HG03108 (cell line): ENCODE data around the gene GMEB1.
"Not testable (repeated sequence)": the region's sequence is repeated elsewhere in the genome, so short reads cannot be mapped to it uniquely, and the experiment has no call there.

Experiments used
- ATAC-seq: cut with Tn5 transposase; IDR thresholded peaks from one replicate; pipeline ENCODE4 v1.9.1; 2021; ENCODE audit warnings: moderate library complexity; ENCODE audit not compliant: unreplicated experiment

GMEB1 gene

GRCh38 chr1:28671254-28671780 lies 2.7 kb downstream of the GMEB1 start:
- no peak for ATAC-seq

DNA sequence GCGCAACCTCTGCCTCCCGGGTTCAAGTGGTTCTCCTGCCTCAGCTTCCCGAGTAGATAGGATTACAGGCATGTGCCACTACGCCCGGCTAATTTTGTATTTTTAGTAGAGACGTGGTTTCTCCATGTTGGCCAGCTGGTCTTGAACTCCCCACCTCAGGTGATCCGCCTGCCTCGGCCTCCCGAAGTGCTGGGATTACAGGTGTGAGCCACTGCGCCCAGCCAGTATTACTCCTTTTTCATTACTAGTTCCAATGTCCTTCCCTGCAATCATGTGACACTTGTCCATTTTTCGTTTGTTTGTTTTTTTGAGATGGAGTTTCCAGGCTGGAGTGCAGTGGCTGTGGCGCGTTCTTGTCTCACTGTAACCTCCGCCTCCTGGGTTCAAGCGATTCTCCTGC lies 4.4 kb downstream of the GMEB1 start:
- ATAC-seq = not testable (repeated sequence)

DNA sequence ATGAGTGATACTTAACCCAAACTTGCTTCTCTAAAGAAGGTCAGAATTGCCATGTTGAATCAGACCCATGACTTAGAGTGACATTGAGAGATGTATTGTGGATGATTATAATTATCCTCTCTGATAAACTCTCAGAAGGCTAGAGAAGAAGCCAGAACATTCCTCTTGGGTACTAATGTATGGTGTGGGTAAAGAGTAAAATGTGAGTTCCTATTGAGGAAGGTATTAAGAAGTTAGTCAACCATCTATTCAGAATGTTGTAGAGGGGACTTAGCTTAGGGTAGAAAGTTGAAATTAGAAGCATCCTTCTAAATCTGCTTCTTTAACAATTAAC lies 7.3 kb downstream of the GMEB1 start:
- no peak for ATAC-seq

DNA sequence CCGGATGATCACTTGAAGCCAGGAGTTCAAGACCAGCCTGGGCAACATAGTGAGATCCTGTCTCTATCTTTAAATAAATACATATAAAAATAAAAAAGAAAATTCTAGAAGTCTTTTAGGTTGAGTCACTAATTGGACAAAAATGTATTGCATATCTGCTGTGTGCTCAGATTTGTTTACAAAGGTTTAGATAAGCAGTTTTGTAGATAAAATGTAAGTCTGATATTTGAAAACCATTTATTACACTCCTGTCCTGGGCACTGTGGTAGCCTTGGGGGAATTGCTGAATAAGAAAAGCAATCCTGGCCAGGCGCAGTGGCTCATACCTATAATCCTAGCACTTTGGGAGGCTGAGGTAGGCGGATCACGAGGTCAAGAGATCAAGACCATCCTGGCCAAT lies 11.6 kb downstream of the GMEB1 start:
- ATAC-seq = no peak

DNA sequence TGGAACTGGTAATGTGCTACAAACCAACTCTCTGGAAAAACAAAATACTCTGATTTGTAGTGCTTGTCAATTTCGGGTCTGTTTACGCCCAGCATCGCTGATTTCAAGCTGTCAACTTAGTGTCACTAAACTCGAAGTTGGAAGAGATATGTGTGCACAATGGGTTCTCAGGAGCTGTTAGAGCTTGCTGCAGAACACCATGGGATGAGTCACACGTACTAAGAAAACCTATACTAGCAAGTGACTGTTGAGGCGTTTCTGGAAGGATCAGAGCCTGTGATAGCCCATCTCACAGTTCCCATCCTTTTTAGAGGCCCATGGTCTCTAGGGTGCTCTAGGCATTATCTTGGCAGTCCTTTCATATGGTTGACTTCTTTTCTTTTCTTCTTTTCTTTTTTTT lies 14.3 kb downstream of the GMEB1 start:
- ATAC-seq = no peak

DNA sequence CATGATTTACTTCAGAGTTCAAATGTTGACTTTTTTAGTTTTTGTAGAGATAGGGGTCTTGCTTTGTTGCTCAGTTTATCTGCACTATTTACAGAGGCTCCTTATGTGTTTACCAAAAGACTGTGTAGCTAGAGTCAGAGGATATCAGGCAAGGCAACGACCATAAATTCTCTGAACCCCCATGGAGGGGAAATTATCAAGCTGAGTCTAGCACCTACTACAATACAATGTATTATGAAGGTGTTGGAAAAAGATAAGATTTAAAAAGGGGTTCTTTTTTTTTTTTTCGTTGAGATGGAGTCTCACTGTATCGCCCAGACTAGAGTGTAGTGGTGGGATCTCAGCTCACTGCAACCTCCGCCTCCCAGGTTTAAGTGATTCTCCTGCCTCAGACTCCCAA lies 16.4 kb downstream of the GMEB1 start:
- no peak for ATAC-seq

DNA sequence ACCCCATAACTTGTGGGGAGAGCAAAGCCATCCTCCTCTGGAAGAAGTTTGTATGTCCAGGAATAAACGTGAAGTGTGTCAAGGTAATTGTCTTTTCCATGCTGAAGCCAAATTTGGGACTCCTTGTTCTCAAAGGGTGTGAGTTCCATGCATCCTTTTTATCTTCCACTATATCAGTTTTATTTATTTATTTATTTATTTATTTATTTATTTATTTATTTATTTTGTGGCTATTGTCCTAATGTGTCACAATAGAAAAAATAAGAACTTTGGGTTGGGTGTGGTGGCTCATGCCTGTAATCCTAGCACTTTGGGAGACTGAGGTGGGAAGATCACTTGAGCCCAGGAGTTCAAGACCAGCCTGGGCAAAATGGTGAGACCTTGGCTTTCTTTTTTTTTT lies 23.0 kb downstream of the GMEB1 start:
- ATAC-seq = not testable (repeated sequence)

- ATAC-seq = no peak
These were observed 35.0 kb downstream of the GMEB1 start for GRCh38 chr1:28703629-28704028.

GRCh38 chr1:28716336-28716735 lies 47.8 kb downstream of the GMEB1 start:
- no peak for ATAC-seq

GRCh38 chr1:28718166-28718565 lies 49.6 kb downstream of the GMEB1 start:
- no peak for ATAC-seq

DNA sequence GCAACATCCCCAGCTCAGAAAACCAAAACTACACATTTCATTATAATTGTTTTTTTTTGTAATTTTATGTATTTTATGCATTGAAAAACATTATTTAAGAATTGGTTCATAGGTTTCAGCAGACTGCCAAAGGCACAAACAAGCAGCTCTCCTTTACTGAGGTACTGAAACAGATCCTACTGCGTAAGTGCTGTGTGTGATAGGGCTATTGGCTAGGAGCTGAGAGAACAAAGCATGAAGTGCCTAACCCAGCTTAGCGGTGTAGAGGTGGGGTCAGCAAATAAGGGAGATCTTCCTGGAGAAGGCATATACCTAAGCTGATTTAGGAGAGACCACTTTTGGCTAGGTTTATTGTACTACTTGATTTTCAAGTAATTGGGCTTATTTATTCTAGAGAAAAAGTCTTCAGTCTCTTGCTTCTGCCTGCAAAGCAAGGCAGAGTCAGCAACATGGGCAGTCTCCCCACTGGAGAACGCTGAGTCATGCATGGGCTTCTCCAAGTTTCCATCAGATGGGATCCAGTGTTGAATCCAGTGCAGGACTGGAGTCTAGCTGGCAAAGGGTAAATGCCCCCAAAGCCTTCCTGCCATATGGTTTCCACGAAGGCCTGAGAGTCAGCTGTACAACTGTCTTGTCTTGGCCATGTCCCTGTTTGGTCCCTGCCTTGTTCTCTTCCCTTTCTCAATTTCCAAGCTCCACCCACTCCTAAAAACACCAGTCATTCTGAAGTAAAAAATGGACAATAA lies 50.2 kb downstream of the GMEB1 start:
- no peak for ATAC-seq

- ATAC-seq = no peak
These were observed 50.7 kb downstream of the GMEB1 start for GRCh38 chr1:28719332-28719619.

- no peak for ATAC-seq
These were observed 51.8 kb downstream of the GMEB1 start for GRCh38 chr1:28720376-28720775.

GRCh38 chr1:28721927-28722326 lies 53.3 kb downstream of the GMEB1 start:
- ATAC-seq = not testable (repeated sequence)

- ATAC-seq = not testable (repeated sequence)
These were observed 56.8 kb downstream of the GMEB1 start for GRCh38 chr1:28725365-28725764.

GRCh38 chr1:28735961-28736449 lies 67.4 kb downstream of the GMEB1 start:
- ATAC-seq = no peak

DNA sequence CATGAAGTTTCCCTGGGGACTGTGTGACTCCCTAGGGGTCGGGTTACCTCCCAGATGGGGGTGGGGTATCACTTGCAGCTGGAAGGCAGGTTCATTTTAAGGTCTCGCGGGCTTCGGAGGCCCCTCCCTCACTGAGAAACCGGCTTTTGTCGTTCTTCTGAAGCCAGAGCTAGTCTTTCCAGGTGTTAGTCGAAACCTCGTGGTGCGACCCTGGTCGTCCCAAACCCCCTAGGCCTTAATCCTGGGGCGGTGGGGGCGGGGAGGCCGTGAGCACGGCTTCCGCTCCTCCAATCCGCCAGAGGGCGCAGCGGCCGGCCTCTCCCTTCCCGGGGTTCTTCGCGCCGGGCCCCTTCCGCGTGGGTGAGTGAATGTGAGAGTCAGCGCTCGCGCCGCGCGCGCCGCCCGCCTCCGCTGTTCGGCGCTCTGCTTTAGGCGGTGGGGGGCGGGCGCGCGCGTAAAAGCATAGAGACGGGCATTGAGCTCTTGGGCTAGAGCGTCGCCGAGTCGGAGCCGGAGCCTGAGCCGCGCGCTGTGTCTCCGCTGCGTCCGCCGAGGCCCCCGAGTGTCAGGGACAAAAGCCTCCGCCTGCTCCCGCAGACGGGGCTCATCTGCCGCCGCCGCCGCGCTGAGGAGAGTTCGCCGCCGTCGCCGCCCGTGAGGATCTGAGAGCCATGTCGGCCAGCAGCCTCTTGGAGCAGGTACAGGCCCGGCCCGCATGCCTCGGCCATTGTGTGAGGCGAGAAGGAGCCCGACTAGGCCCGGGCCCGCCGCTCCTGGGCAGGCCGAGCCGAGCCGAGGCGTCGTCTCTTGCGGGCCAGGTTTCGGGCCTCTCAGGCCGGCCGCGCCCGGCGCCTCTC lies 68.1 kb downstream of the GMEB1 start, which contains the start of gene YTHDF2:
Gene YTHDF2, plus strand, starts transcription at position 491 of the 857 bp plus-strand sequence. Its CDS starts 181 bp downstream, at position 672.
- ATAC-seq = peak; percentile 85

DNA sequence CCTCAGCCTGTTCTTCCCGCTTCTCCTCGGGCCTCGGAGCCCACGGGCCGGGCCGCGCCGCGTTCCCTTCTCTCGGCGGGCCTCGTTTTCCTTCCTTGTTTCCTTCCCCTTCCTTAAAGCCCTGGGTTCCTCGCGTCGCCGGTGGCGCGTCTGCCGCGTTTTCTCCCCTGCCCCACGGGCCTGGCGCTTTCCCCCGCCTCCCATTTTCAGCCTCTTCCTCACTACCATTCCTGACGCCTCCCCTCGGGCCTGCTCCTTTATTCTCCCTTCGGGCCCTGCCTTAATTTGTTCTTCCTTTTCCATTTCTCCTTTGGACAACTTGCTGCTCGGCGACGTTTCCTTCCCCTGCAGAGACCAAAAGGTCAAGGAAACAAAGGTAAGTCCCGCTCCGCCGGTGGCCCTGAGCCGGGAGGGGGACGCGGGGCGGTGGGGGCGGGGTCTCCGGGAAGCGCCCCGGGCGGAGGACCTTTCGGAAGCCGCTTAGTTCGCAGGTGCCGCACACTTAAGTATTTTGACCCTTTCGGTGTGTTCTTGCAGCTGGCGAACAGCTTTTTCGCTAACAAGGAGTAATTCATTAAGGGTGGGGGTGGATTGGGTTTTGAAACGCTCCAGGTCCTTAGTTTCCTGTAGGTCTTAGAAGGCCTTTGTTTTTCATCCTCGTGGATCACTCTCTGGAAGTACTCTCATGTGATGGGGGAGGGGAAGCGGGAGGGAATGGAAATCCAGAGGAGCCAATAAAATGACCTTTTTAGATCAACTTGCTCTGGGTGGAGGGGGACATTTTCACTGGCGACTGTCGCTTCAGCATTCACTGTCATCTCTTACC lies 68.9 kb downstream of the GMEB1 start:
- ATAC-seq = peak; percentile 17

GRCh38 chr1:28740118-28740517 lies 71.5 kb downstream of the GMEB1 start:
- no peak for ATAC-seq

DNA sequence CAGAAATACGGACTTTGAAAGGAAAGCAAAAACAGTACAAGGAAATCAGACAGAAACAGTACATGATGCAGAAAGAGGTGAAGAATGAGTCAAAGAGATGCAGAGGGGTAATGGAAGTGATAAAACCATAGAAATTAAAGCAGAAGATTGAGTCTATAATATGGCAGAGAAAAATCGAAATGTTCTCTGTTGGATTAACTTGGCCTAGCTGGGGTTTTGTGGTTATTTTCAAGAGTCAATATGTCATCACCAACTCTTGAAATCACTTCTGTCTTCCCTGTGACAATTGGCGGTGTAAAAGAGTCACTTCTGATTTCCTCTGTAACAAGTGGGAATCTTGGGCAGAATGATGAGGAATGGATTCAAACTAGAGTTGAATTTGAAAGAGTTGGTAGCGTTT lies 75.6 kb downstream of the GMEB1 start:
- ATAC-seq = no peak

GRCh38 chr1:28745653-28746173 lies 77.1 kb downstream of the GMEB1 start:
- ATAC-seq = no peak
